Liver (tissue), 9 donors: ENCODE results near the gene CFAP97D1. TPM values are rescaled to one million over a fixed set of nuclear protein-coding genes. Genes with fewer than 3 reads are reported as not detected.

Experiments
- DNase-seq: peaks from one replicate; pipeline ENCODE4 v3.0.0-alpha.2; 2017; ENCODE audit warnings: low spot score
- H3K27ac ChIP-seq, 2 donors: one replicate each; pipeline ENCODE4 v1.7.0; 2013; ENCODE audit warnings: inconsistent platforms in 2 of 2, low read length in 2 of 2, control low read depth in 1 of 2, low read depth in 1 of 2, mild to moderate bottlenecking in 1 of 2
- H3K27me3 ChIP-seq, 4 donors: one replicate each; pipeline versions ENCODE4 v1.6.1 to v1.7.0; 2013; ENCODE audit warnings: low read length in 3 of 4, inconsistent platforms in 1 of 4, mild to moderate bottlenecking in 1 of 4, moderate library complexity in 1 of 4; ENCODE audit not compliant: control insufficient read depth in 4 of 4, insufficient read depth in 4 of 4
- H3K36me3 ChIP-seq, 4 donors: one replicate each; pipeline versions ENCODE4 v1.6.1 to v1.7.0; 2013; ENCODE audit warnings: low read length in 3 of 4, mild to moderate bottlenecking in 3 of 4, low read depth in 1 of 4, moderate library complexity in 1 of 4; ENCODE audit not compliant: control insufficient read depth in 4 of 4, insufficient read depth in 3 of 4
- H3K4me1 ChIP-seq, 4 donors: one replicate each; pipeline versions ENCODE4 v1.6.1 to v1.7.0; 2013; ENCODE audit warnings: low read length in 3 of 4, mild to moderate bottlenecking in 3 of 4, moderate library complexity in 1 of 4; ENCODE audit not compliant: control insufficient read depth in 4 of 4, insufficient read depth in 4 of 4
- H3K4me3 ChIP-seq, 3 donors: one replicate each; pipeline versions ENCODE4 v1.6.1 to v1.7.0; 2013; ENCODE audit warnings: low read length in 3 of 3, control low read depth in 1 of 3, low read depth in 1 of 3, mild to moderate bottlenecking in 1 of 3
- H3K9ac ChIP-seq, 2 donors: one replicate each; pipeline ENCODE4 v1.7.0; 2013; ENCODE audit warnings: low read length in 2 of 2, mild to moderate bottlenecking in 2 of 2, moderate library complexity in 2 of 2, control low read depth in 1 of 2, low read depth in 1 of 2
- H3K9me3 ChIP-seq, 4 donors: one replicate each; pipeline versions ENCODE4 v1.6.1 to v1.7.0; 2013; ENCODE audit warnings: low read length in 3 of 4; ENCODE audit not compliant: control insufficient read depth in 4 of 4
- CTCF ChIP-seq: fragments of 150-350 bp; IDR thresholded peaks from 2 replicates; pipeline ENCODE4 v1.5.1; 2017; ENCODE audit warnings: improper control_type of control experiment, low read depth, low read length; ENCODE audit not compliant: missing input control
- EGR1 ChIP-seq, 2 donors: IDR thresholded peaks; 2 replicates each; pipeline ENCODE4 v1.6.1; 2016 to 2018; ENCODE audit warnings: antibody characterized with exemption in 2 of 2, low read depth in 2 of 2
- FOXA1 ChIP-seq: IDR thresholded peaks from 2 replicates; pipeline ENCODE4 v1.6.1; 2016; ENCODE audit warnings: antibody characterized with exemption
- FOXA2 ChIP-seq: IDR thresholded peaks from 2 replicates; pipeline ENCODE4 v1.6.1; 2016; ENCODE audit warnings: antibody characterized with exemption
- GABPA ChIP-seq, 2 donors: IDR thresholded peaks in 1 of 2; conservative IDR thresholded peaks in 1 of 2; 2 replicates each; pipeline ENCODE4 v1.6.1; 2016; ENCODE audit warnings: antibody characterized with exemption in 2 of 2, mild to moderate bottlenecking in 1 of 2, moderate library complexity in 1 of 2
- HNF4A ChIP-seq, 2 donors: conservative IDR thresholded peaks; 2 replicates each; pipeline ENCODE4 v1.6.1; 2016; ENCODE audit warnings: antibody characterized with exemption in 2 of 2, mild to moderate bottlenecking in 2 of 2
- HNF4G ChIP-seq: IDR thresholded peaks from 2 replicates; pipeline ENCODE4 v1.6.1; 2016; ENCODE audit warnings: antibody characterized with exemption
- JUND ChIP-seq, 2 donors: IDR thresholded peaks; 2 replicates each; pipeline ENCODE4 v1.6.1; 2016; ENCODE audit warnings: antibody characterized with exemption in 2 of 2
- NR2F2 ChIP-seq: IDR thresholded peaks from 2 replicates; pipeline ENCODE4 v1.6.1; 2016; ENCODE audit warnings: antibody characterized with exemption
- RAD21 ChIP-seq, 2 donors: IDR thresholded peaks; 2 replicates each; pipeline ENCODE4 v1.6.1; 2016; ENCODE audit warnings: antibody characterized with exemption in 2 of 2, mild to moderate bottlenecking in 2 of 2
- RXRA ChIP-seq, 2 donors: IDR thresholded peaks; 2 replicates each; pipeline ENCODE4 v1.6.1; 2017 to 2018; ENCODE audit warnings: antibody characterized with exemption in 2 of 2, mild to moderate bottlenecking in 1 of 2
- SP1 ChIP-seq: IDR thresholded peaks from 2 replicates; pipeline ENCODE4 v1.6.1; 2018; ENCODE audit warnings: antibody characterized with exemption, mild to moderate bottlenecking
- TAF1 ChIP-seq: conservative IDR thresholded peaks from 2 replicates; pipeline ENCODE4 v1.6.1; 2016; ENCODE audit warnings: antibody characterized with exemption, mild to moderate bottlenecking
- YY1 ChIP-seq: IDR thresholded peaks from 2 replicates; pipeline ENCODE4 v1.6.1; 2016; ENCODE audit warnings: antibody characterized with exemption, mild to moderate bottlenecking
- ZBTB33 ChIP-seq: IDR thresholded peaks from 2 replicates; pipeline ENCODE4 v1.6.1; 2016; ENCODE audit warnings: antibody characterized with exemption
- WGBS: extraction: QIAGEN DNeasy Blood & Tissue Kit; methylation state at CpG from one replicate; pipeline ENCODE4 v1.1.7; 2013; 5-methylcytosine and 5-hydroxymethylcytosine counted together
- polyA plus RNA-seq, 2 donors: library from polyadenylated mRNA; stranded (reverse) in 1 of 2; unstranded in 1 of 2; fragments of 200-250 nt in 1 of 2; fragments of >200 nt in 1 of 2; fragmentation: Nextera tagmentation in 1 of 2; extraction: Ambion mirVana in 1 of 2; gene quantifications; one replicate each; pipeline versions ENCODE4 v1.2.1 to v1.2.3, GENCODE V29; 2013 to 2015
- total RNA-seq, 2 donors: library from RNA; depleted of rRNA; stranded (reverse); fragments of >200 nt; gene quantifications; one replicate each; pipeline ENCODE4 v1.2.3, GENCODE V29; 2014
- TF ChIP-seq, protein P1 (sequence below): IDR thresholded peaks from 2 replicates; pipeline ENCODE4 v1.6.1; 2016; ENCODE audit warnings: antibody characterized with exemption, mild to moderate bottlenecking
- TF ChIP-seq, protein P2 (sequence below): IDR thresholded peaks from 2 replicates; pipeline ENCODE4 v1.6.1; 2016; ENCODE audit warnings: antibody characterized with exemption
- TF ChIP-seq, protein P3 (sequence below): IDR thresholded peaks from 2 replicates; pipeline ENCODE4 v1.6.1; 2016; ENCODE audit warnings: antibody characterized with exemption
- donor health status: healthy.
- donor health status: healthy.
- donor health status: healthy.
- donor health status: healthy.
- donor health status: healthy.

Gene CFAP97D1
- total and polyA plus RNA-seq, 4 donors: 0.08 TPM; not detected in 3

GRCh38 chr17:43809121-43809520, 28.9 kb downstream of the CFAP97D1 start (continued):
- TF ChIP-seq YY1 (no peak), SP1 (no peak)

- 93% methylated on average over 4 of the region's 4 CpGs for WGBS
- H3K9ac ChIP-seq: no peak overlapping the region
- no peak overlapping the region for H3K27ac ChIP-seq
These were observed 30.0 kb downstream of the CFAP97D1 start for GRCh38 chr17:43810226-43810715.

GRCh38 chr17:43810823-43811222, 30.6 kb downstream of the CFAP97D1 start:
- Histone ChIP-seq H3K4me1 (no peaks in the 10 kb centered on the region), H3K27me3 (no peaks in the 10 kb centered on the region), H3K27ac (no peak overlapping the region), H3K4me3 (no peak overlapping the region), H3K36me3 (no peaks in the 10 kb centered on the region), H3K9me3 (no peaks in the 10 kb centered on the region), H3K9ac (no peak overlapping the region)
- TF ChIP-seq, protein P1, sequence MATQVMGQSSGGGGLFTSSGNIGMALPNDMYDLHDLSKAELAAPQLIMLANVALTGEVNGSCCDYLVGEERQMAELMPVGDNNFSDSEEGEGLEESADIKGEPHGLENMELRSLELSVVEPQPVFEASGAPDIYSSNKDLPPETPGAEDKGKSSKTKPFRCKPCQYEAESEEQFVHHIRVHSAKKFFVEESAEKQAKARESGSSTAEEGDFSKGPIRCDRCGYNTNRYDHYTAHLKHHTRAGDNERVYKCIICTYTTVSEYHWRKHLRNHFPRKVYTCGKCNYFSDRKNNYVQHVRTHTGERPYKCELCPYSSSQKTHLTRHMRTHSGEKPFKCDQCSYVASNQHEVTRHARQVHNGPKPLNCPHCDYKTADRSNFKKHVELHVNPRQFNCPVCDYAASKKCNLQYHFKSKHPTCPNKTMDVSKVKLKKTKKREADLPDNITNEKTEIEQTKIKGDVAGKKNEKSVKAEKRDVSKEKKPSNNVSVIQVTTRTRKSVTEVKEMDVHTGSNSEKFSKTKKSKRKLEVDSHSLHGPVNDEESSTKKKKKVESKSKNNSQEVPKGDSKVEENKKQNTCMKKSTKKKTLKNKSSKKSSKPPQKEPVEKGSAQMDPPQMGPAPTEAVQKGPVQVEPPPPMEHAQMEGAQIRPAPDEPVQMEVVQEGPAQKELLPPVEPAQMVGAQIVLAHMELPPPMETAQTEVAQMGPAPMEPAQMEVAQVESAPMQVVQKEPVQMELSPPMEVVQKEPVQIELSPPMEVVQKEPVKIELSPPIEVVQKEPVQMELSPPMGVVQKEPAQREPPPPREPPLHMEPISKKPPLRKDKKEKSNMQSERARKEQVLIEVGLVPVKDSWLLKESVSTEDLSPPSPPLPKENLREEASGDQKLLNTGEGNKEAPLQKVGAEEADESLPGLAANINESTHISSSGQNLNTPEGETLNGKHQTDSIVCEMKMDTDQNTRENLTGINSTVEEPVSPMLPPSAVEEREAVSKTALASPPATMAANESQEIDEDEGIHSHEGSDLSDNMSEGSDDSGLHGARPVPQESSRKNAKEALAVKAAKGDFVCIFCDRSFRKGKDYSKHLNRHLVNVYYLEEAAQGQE: no peak
- TF ChIP-seq GABPA (IDR thresholded peaks at IDR 0.05 in 1 of 2, conservative IDR thresholded peaks at IDR 0.05 in 1 of 2) (no peak), FOXA2 (no peak), NR2F2 (no peak), SP1 (no peak), RAD21 (IDR thresholded peaks at IDR 0.05) (no peak), HNF4G (no peak), EGR1 (IDR thresholded peaks at IDR 0.05; ENCODE audit: low read depth in 2 of 2) (no peak), CTCF (no peak), YY1 (no peak), HNF4A (conservative IDR thresholded peaks at IDR 0.05) (no peak), JUND (IDR thresholded peaks at IDR 0.05) (no peak), TAF1 (no peak), FOXA1 (no peak), ZBTB33 (no peak), RXRA (IDR thresholded peaks at IDR 0.05) (no peak)
- TF ChIP-seq, protein P2, sequence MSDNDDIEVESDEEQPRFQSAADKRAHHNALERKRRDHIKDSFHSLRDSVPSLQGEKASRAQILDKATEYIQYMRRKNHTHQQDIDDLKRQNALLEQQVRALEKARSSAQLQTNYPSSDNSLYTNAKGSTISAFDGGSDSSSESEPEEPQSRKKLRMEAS: no peak
- TF ChIP-seq, protein P3, sequence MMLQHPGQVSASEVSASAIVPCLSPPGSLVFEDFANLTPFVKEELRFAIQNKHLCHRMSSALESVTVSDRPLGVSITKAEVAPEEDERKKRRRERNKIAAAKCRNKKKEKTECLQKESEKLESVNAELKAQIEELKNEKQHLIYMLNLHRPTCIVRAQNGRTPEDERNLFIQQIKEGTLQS: no peak
- 95% methylated on average over 5 of the region's 5 CpGs for WGBS
- no peak for DNase-seq

More at GRCh38 chr17:43810226-43810715, 30.0 kb downstream of the CFAP97D1 start:
- no peaks in the 10 kb centered on the region for H3K36me3 ChIP-seq
- H3K4me3 ChIP-seq: no peak overlapping the region
- H3K9me3 ChIP-seq: no peaks in the 10 kb centered on the region
- H3K4me1 ChIP-seq: no peaks in the 10 kb centered on the region
- no peaks in the 10 kb centered on the region for H3K27me3 ChIP-seq
- TF ChIP-seq RAD21 (IDR thresholded peaks at IDR 0.05): no peak
- DNase-seq: no peak
